ENCODE data around the gene CORO7. TPM values are rescaled to one million over a fixed set of nuclear protein-coding genes. Genes with fewer than 3 reads are reported as not detected.

Gene CORO7
- total and polyA plus RNA-seq, 9 of the 15 experiments (the other 6 are each of a cell fraction or from before 2014, with no cell fraction given) = 0.45 to 77.2 (median 18.7) TPM

GRCh38 chr16:4313563-4314531 is 102.5 kb downstream of the CORO7 start (continued):
- TF ChIP-seq CREB3 (tag; conservative IDR thresholded peaks at IDR 0.05; ENCODE audit: low read depth) (no peak), MXI1 (IDR thresholded peaks at IDR 0.05; ENCODE audit: low read depth, low read length) (no peak), ELF1 (tag; IDR thresholded peaks at IDR 0.05) (peak; percentile 45; the same call in 1 of the 2 replicates), CREM (IDR thresholded peaks at IDR 0.05; ENCODE audit: low read depth) (no peak), TFAP4 (CRISPR knock-in tag; IDR thresholded peaks at IDR 0.05; ENCODE audit: borderline replicate concordance) (peak; percentile 62; the same call in 1 of the 2 replicates), FOXP1 (CRISPR knock-in tag; IDR thresholded peaks at IDR 0.05) (0 out of 2 replicates have a peak, but pooled peaks have one; percentile 48), ETV1 (tag; conservative IDR thresholded peaks at IDR 0.05; ENCODE audit: low read depth) (peak; percentile 61; the same call in 1 of the 2 replicates), KDM1A (IDR thresholded peaks at IDR 0.05) (peak in 1 of 2 experiments; percentile 72; a peak in 2 of 4 replicates), SPI1 (IDR thresholded peaks at IDR 0.05; ENCODE audit: borderline replicate concordance, low read depth, low read length) (no peak), FOXK2 (conservative IDR thresholded peaks at IDR 0.05 in 1 of 2, IDR thresholded peaks at IDR 0.05 in 1 of 2; ENCODE audit: low read depth in 2 of 2) (no peak), TAF15 (IDR thresholded peaks at IDR 0.05; ENCODE audit: low read depth, low read length) (no peak), MGA (IDR thresholded peaks at IDR 0.05) (no peak), ZBTB7A (IDR thresholded peaks at IDR 0.05; ENCODE audit: borderline replicate concordance, control insufficient read depth, low read depth, low read length) (peak; percentile 89)

Data from K562 (cell line).